ENCODE results near the gene CDK10.

DNA sequence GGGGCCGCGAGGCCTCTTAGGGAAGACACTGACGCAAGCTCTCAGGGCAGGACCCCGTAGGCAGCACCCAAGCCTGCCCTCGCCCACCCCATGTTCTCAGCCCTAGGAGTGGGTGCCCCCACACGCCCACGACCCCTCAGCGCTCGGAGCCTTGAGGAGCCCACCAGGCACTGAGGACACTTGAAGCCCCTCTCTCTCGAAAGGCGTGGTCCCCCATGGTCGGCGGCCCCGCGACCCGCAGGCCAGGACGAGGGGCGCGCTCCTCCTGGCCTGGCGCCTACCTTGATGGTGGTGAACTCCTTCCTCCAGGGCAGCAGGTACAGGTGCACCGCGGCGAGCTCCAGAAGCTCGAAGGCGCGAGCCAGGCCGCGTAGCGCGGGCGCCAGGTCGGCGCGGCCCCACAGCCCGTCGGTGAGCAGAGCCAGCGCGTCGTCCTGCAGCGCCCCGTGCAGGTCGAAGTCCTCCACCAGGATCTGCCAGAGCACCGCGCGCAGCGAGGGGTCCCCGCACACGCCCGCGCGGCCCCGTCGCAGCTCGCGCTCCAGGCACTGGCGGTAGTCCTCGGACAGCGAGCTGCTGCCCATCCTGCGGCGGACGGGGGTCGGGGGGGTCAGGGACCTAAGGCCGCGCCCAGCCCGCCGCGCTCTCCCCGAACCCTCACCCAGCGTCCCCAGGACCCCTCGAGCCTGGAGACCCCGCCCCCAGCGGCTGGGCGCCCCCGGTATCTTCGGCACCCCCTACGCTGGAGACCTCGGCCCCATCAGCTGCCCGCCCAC, 14.3 kb downstream of the CDK10 start:
- TF ChIP-seq POLR2AphosphoS5 (IDR thresholded peaks at IDR 0.05; ENCODE audit: borderline replicate concordance, low read depth, low read length) = no peak
- no peak for TF ChIP-seq EZH2 (IDR thresholded peaks at IDR 0.05)

Measured in SK-N-MC (cell line).